ENCODE results near the gene MXRA8.
"Not testable (repeated sequence)": the region's sequence is repeated elsewhere in the genome, so short reads cannot be mapped to it uniquely, and the experiment has no call there.

MXRA8 gene

GRCh38 chr1:1403653-1404052 lies 45.3 kb upstream of the MXRA8 start:
- no peaks in the 10 kb centered on the region for H3K27me3 ChIP-seq (replicated peaks; ENCODE audit: control insufficient read depth, insufficient read depth, low read length)
- TF ChIP-seq CTCF (IDR thresholded peaks at IDR 0.05; ENCODE audit: insufficient read depth, low read length, poor library complexity, severe bottlenecking), result no peak
- H3K4me3 ChIP-seq (replicated peaks; ENCODE audit: low read depth, low read length), result no peak overlapping the region
- peaks cover 24% of the 10 kb centered on the region for H3K36me3 ChIP-seq (ENCODE audit: control insufficient read depth, insufficient read depth, low read length)
- no peak for DNase-seq (ENCODE audit: extremely low read depth, insufficient read length)

- not testable (repeated sequence) for H3K27me3 ChIP-seq (replicated peaks; ENCODE audit: control insufficient read depth, insufficient read depth, low read length); DNase-seq (ENCODE audit: extremely low read depth, insufficient read length); H3K4me3 ChIP-seq (replicated peaks; ENCODE audit: low read depth, low read length)
- H3K36me3 ChIP-seq (ENCODE audit: control insufficient read depth, insufficient read depth, low read length), result peaks cover 24% of the 10 kb centered on the region
Observed at GRCh38 chr1:1402901-1403392, 44.6 kb upstream of the MXRA8 start.

GRCh38 chr1:1402072-1402900 lies 43.9 kb upstream of the MXRA8 start:
- Histone ChIP-seq H3K27me3 (replicated peaks; ENCODE audit: control insufficient read depth, insufficient read depth, low read length) (no peaks in the 10 kb centered on the region), H3K4me3 (replicated peaks; ENCODE audit: low read depth, low read length) (no peak overlapping the region), H3K36me3 (ENCODE audit: control insufficient read depth, insufficient read depth, low read length) (peaks cover 25% of the 10 kb centered on the region)
- no peak for DNase-seq (ENCODE audit: extremely low read depth, insufficient read length)
- TF ChIP-seq CTCF (IDR thresholded peaks at IDR 0.05; ENCODE audit: insufficient read depth, low read length, poor library complexity, severe bottlenecking), result peak; percentile 66

GRCh38 chr1:1401457-1402010 lies 43.2 kb upstream of the MXRA8 start:
- Histone ChIP-seq H3K4me3 (replicated peaks; ENCODE audit: low read depth, low read length) (no peak overlapping the region), H3K36me3 (ENCODE audit: control insufficient read depth, insufficient read depth, low read length) (peaks cover 26% of the 10 kb centered on the region), H3K27me3 (replicated peaks; ENCODE audit: control insufficient read depth, insufficient read depth, low read length) (no peaks in the 10 kb centered on the region)
- no peak for TF ChIP-seq CTCF (IDR thresholded peaks at IDR 0.05; ENCODE audit: insufficient read depth, low read length, poor library complexity, severe bottlenecking)
- DNase-seq (ENCODE audit: extremely low read depth, insufficient read length), result no peak

- H3K27me3 ChIP-seq (replicated peaks; ENCODE audit: control insufficient read depth, insufficient read depth, low read length), result no peaks in the 10 kb centered on the region
- H3K36me3 ChIP-seq (ENCODE audit: control insufficient read depth, insufficient read depth, low read length), result peaks cover 26% of the 10 kb centered on the region
- DNase-seq (ENCODE audit: extremely low read depth, insufficient read length), result no peak
- peak overlapping the region; percentile 83 for H3K4me3 ChIP-seq (replicated peaks; ENCODE audit: low read depth, low read length)
- TF ChIP-seq CTCF (IDR thresholded peaks at IDR 0.05; ENCODE audit: insufficient read depth, low read length, poor library complexity, severe bottlenecking), result no peak
Observed at GRCh38 chr1:1400576-1401456, 42.5 kb upstream of the MXRA8 start.
